HFFc6 (cell line): ENCODE measurements around the gene HSD17B4. TPM values are rescaled to one million over a fixed set of nuclear protein-coding genes. Genes with fewer than 3 reads are reported as not detected.
"Not testable (repeated sequence)": the region's sequence is repeated elsewhere in the genome, so short reads cannot be mapped to it uniquely, and the experiment has no call there.

Source experiments
- DNase-seq: peaks from one replicate; pipeline ENCODE4 v3.0.0-alpha.2; 2018
- H3K27ac Mint-ChIP-seq: 2 replicates; pipeline ENCODE4 v1.8.0; 2020; ENCODE audit warnings: mild to moderate bottlenecking, mixed read lengths
- H3K27me3 Mint-ChIP-seq: 2 replicates; pipeline ENCODE4 v1.8.0; 2021; ENCODE audit warnings: mild to moderate bottlenecking, moderate library complexity, mixed read lengths; ENCODE audit not compliant: insufficient read depth
- H3K36me3 Mint-ChIP-seq: 2 replicates; pipeline ENCODE4 v1.8.0; 2021; ENCODE audit warnings: low read depth, mixed read lengths
- H3K4me1 Mint-ChIP-seq: 2 replicates; pipeline ENCODE4 v1.8.0; 2020; ENCODE audit warnings: low read depth, mixed read lengths
- H3K4me3 Mint-ChIP-seq: 2 replicates; pipeline ENCODE4 v1.8.0; 2020; ENCODE audit warnings: mild to moderate bottlenecking, moderate library complexity, mixed read lengths
- H3K9me3 Mint-ChIP-seq: 2 replicates; pipeline ENCODE4 v1.8.0; 2020; ENCODE audit warnings: mild to moderate bottlenecking, mixed read lengths
- CTCF ChIP-seq: fragments of 200-600 bp; sonication (generic); IDR thresholded peaks from 2 replicates; pipeline ENCODE4 v1.5.0; 2021; ENCODE audit warnings: antibody characterized with exemption, mild to moderate bottlenecking
- total RNA-seq, 6 experiments: library from RNA; stranded (reverse); fragmentation: NEBNext Ultra II Directional; extraction: Animal tissue kit (Norgen Biotek cat#: 25700); gene quantifications; 2 replicates in 1 of 6; 3 replicates in 5 of 6; pipeline ENCODE4 v1.2.3, GENCODE V29; 2021

Gene HSD17B4
- total RNA-seq, 6 experiments from 2014 or later = 93.7 to 139 (median 107) TPM

GRCh38 chr5:119473241-119473640, 20.9 kb downstream of the HSD17B4 start:
- TF ChIP-seq CTCF = no peak
- no peak overlapping the region for H3K4me3 Mint-ChIP-seq
- H3K36me3 Mint-ChIP-seq = peaks cover 16% of the 10 kb centered on the region

GRCh38 chr5:119476341-119476740, 24.0 kb downstream of the HSD17B4 start:
- Mint-ChIP-seq H3K27ac (no peak overlapping the region), H3K36me3 (no peaks in the 10 kb centered on the region), H3K4me3 (no peak overlapping the region), H3K9me3 (no peaks in the 10 kb centered on the region), H3K27me3 (no peaks in the 10 kb centered on the region), H3K4me1 (peaks cover 1% of the 10 kb centered on the region)
- no peak for TF ChIP-seq CTCF
- no peak for DNase-seq

More at GRCh38 chr5:119473241-119473640, 20.9 kb downstream of the HSD17B4 start:
- H3K9me3 Mint-ChIP-seq = peaks cover 8% of the 10 kb centered on the region
- H3K4me1 Mint-ChIP-seq = peaks cover 12% of the 10 kb centered on the region
- no peaks in the 10 kb centered on the region for H3K27me3 Mint-ChIP-seq
- no peak overlapping the region for H3K27ac Mint-ChIP-seq
- no peak for DNase-seq

- Mint-ChIP-seq H3K36me3 (no peaks in the 10 kb centered on the region), H3K9me3 (no peaks in the 10 kb centered on the region), H3K27ac (no peak overlapping the region), H3K4me1 (no peaks in the 10 kb centered on the region), H3K27me3 (no peaks in the 10 kb centered on the region), H3K4me3 (no peak overlapping the region)
- no peak for TF ChIP-seq CTCF
- DNase-seq = no peak
Measured at GRCh38 chr5:119478781-119479180, 26.5 kb downstream of the HSD17B4 start.

- H3K36me3 Mint-ChIP-seq, H3K4me1 Mint-ChIP-seq, H3K4me3 Mint-ChIP-seq: not testable (repeated sequence)
Measured at GRCh38 chr5:119480629-119481028, 28.3 kb downstream of the HSD17B4 start.

GRCh38 chr5:119483155-119483554, 30.9 kb downstream of the HSD17B4 start:
- TF ChIP-seq CTCF = no peak
- H3K27me3 Mint-ChIP-seq = no peaks in the 10 kb centered on the region; the same call in 1 of the 2 replicates
- H3K4me3 Mint-ChIP-seq = no peak overlapping the region
- H3K36me3 Mint-ChIP-seq = no peaks in the 10 kb centered on the region
- no peak for DNase-seq
- no peak overlapping the region for H3K27ac Mint-ChIP-seq
- H3K9me3 Mint-ChIP-seq = no peaks in the 10 kb centered on the region
- no peaks in the 10 kb centered on the region for H3K4me1 Mint-ChIP-seq

More at GRCh38 chr5:119480629-119481028, 28.3 kb downstream of the HSD17B4 start:
- H3K27me3 Mint-ChIP-seq, H3K27ac Mint-ChIP-seq, H3K9me3 Mint-ChIP-seq, DNase-seq: not testable (repeated sequence)

- Mint-ChIP-seq H3K4me1 (no peaks in the 10 kb centered on the region), H3K27me3 (no peaks in the 10 kb centered on the region; the same call in 1 of the 2 replicates), H3K4me3 (no peak overlapping the region), H3K36me3 (no peaks in the 10 kb centered on the region), H3K27ac (no peak overlapping the region), H3K9me3 (no peaks in the 10 kb centered on the region)
- no peak for DNase-seq
- no peak for TF ChIP-seq CTCF
Measured at GRCh38 chr5:119484884-119485283, 32.6 kb downstream of the HSD17B4 start.
